Effector CD8-positive, alpha-beta T cell (primary cell): Measurements from ENCODE around the gene COL4A6.

Source experiments
- DNase-seq: peaks from one replicate; lab custom pipeline; 2025; lab: John Stamatoyannopoulos, UW

COL4A6 gene

GRCh38 chrX:108159028-108159670, 279.1 kb downstream of the COL4A6 start:
- DNase-seq: no peak

GRCh38 chrX:108157628-108158027, 280.6 kb downstream of the COL4A6 start:
- no peak for DNase-seq

GRCh38 chrX:108156934-108157466, 281.2 kb downstream of the COL4A6 start:
- no peak for DNase-seq

- no peak for DNase-seq
Observed at GRCh38 chrX:108156082-108156481, 282.1 kb downstream of the COL4A6 start.

- DNase-seq: no peak
Observed at GRCh38 chrX:108148524-108148923, 289.7 kb downstream of the COL4A6 start.

GRCh38 chrX:108138814-108139702, 299.2 kb downstream of the COL4A6 start:
- DNase-seq: no peak

GRCh38 chrX:108134724-108135123, 303.5 kb downstream of the COL4A6 start:
- DNase-seq: no peak

- DNase-seq: no peak
Observed at GRCh38 chrX:108132876-108133275, 305.3 kb downstream of the COL4A6 start.

- no peak for DNase-seq
Observed at GRCh38 chrX:108132034-108132433, 306.2 kb downstream of the COL4A6 start.

GRCh38 chrX:108131471-108131870, 306.8 kb downstream of the COL4A6 start:
- DNase-seq: no peak

- no peak for DNase-seq
Observed at GRCh38 chrX:108130889-108131288, 307.3 kb downstream of the COL4A6 start.

- DNase-seq: no peak
Observed at GRCh38 chrX:108127152-108127551, 311.1 kb downstream of the COL4A6 start.

GRCh38 chrX:108126661-108127060, 311.6 kb downstream of the COL4A6 start:
- DNase-seq: no peak

GRCh38 chrX:108123591-108124366, 314.4 kb downstream of the COL4A6 start:
- no peak for DNase-seq

- DNase-seq: no peak
Observed at GRCh38 chrX:108122748-108123147, 315.5 kb downstream of the COL4A6 start.

GRCh38 chrX:108121291-108121690, 316.9 kb downstream of the COL4A6 start:
- DNase-seq: no peak

- no peak for DNase-seq
Observed at GRCh38 chrX:108117988-108118387, 320.2 kb downstream of the COL4A6 start.

GRCh38 chrX:108114541-108114940, 323.7 kb downstream of the COL4A6 start:
- DNase-seq: no peak
